ENCODE data around the gene SHISA9. TPM values are rescaled to one million over a fixed set of nuclear protein-coding genes. Genes with fewer than 3 reads are reported as not detected.

Gene SHISA9
- polyA plus RNA-seq, 1 of the 3 experiments (the other 2 are of a cell fraction) = 0.02 TPM

- Histone ChIP-seq H3F3A (replicated peaks; ENCODE audit: insufficient read depth) (no peaks in the 10 kb centered on the region), H3K4me2 (no peak overlapping the region), H3K27me3 (ENCODE audit: insufficient read depth) (no peaks in the 10 kb centered on the region), H4K20me1 (ENCODE audit: insufficient read depth) (no peaks in the 10 kb centered on the region), H3K9me2 (no peaks in the 10 kb centered on the region), H3K9ac (no peak overlapping the region), H2AFZ (ENCODE audit: low read depth) (no peak overlapping the region), H3K4me3 (ENCODE audit: low read depth in 2 of 2, low read length in 1 of 2) (no peak overlapping the region), H3K36me3 (replicated peaks in 1 of 2; ENCODE audit: control insufficient read depth in 1 of 2, insufficient read depth in 2 of 2, low read length in 1 of 2) (no peaks in the 10 kb centered on the region), H3K9me3 (no peaks in the 10 kb centered on the region; the same call in 1 of the 2 replicates), H3K79me2 (ENCODE audit: insufficient read depth) (no peaks in the 10 kb centered on the region), H3K4me1 (ENCODE audit: control insufficient read depth in 1 of 2, insufficient read depth in 2 of 2, low read depth in 1 of 2, low read length in 1 of 2) (no peaks in the 10 kb centered on the region), H3K27ac (ENCODE audit: low read depth in 2 of 2, low read length in 1 of 2) (no peak overlapping the region)
- WGBS (ENCODE audit: low lambda C conversion rate) = 7% methylated on average over 2 of the region's 2 CpGs
- no peak for TF ChIP-seq REST (IDR thresholded peaks at IDR 0.05; ENCODE audit: low read depth, low read length)
- no peak for TF ChIP-seq RCOR1 (IDR thresholded peaks at IDR 0.05; ENCODE audit: low read length)
- no peak for TF ChIP-seq RFX5 (IDR thresholded peaks at IDR 0.05; ENCODE audit: low read length)
- POLR2A ChIA-PET = no interaction called here
- no peak for DNase-seq
- CTCF ChIA-PET = no interaction called here
These were observed 225.7 kb downstream of the SHISA9 start for GRCh38 chr16:13127144-13127543.

- ChIA-PET POLR2A (no interaction called here), CTCF (no interaction called here)
- H3K27me3 ChIP-seq (ENCODE audit: insufficient read depth) = no peaks in the 10 kb centered on the region
- H3F3A ChIP-seq (replicated peaks; ENCODE audit: insufficient read depth) = no peaks in the 10 kb centered on the region
- no peaks in the 10 kb centered on the region; the same call in 1 of the 2 replicates for H3K9me3 ChIP-seq
- H3K4me3 ChIP-seq (ENCODE audit: low read depth in 2 of 2, low read length in 1 of 2) = no peak overlapping the region
- TF ChIP-seq SIN3A (IDR thresholded peaks at IDR 0.05; ENCODE audit: borderline replicate concordance, low read depth, low read length) (no peak), MXI1 (IDR thresholded peaks at IDR 0.05; ENCODE audit: low read depth, low read length) (no peak), EZH2phosphoT487 (IDR thresholded peaks at IDR 0.05; ENCODE audit: borderline replicate concordance, low read depth) (no peak), RAD21 (IDR thresholded peaks at IDR 0.05; ENCODE audit: low read length) (no peak), TEAD4 (IDR thresholded peaks at IDR 0.05; ENCODE audit: borderline replicate concordance, insufficient read depth) (no peak), IRF3 (IDR thresholded peaks at IDR 0.05; ENCODE audit: low read depth, low read length) (no peak), CHD2 (IDR thresholded peaks at IDR 0.05; ENCODE audit: low read length, partially characterized antibody) (no peak), USF2 (IDR thresholded peaks at IDR 0.05; ENCODE audit: borderline replicate concordance, low read depth, low read length) (no peak), RXRA (IDR thresholded peaks at IDR 0.05; ENCODE audit: borderline replicate concordance, low read depth) (no peak), FOXM1 (IDR thresholded peaks at IDR 0.05; ENCODE audit: low read depth) (no peak), TAF1 (IDR thresholded peaks at IDR 0.05; ENCODE audit: borderline replicate concordance, low read depth, low read length) (no peak), FOSL2 (IDR thresholded peaks at IDR 0.05; ENCODE audit: borderline replicate concordance, low read depth) (no peak), USF1 (IDR thresholded peaks at IDR 0.05; ENCODE audit: borderline replicate concordance, low read depth) (no peak), MEF2A (IDR thresholded peaks at IDR 0.05; ENCODE audit: borderline replicate concordance, low read depth) (no peak), YY1 (IDR thresholded peaks at IDR 0.05; ENCODE audit: low read depth) (no peak), CTCF (IDR thresholded peaks at IDR 0.05) (no peak)
- H3K9ac ChIP-seq = no peak overlapping the region
- H3K9me2 ChIP-seq = no peaks in the 10 kb centered on the region
- no peak overlapping the region for H3K27ac ChIP-seq (ENCODE audit: low read depth in 2 of 2, low read length in 1 of 2)
- H3K79me2 ChIP-seq (ENCODE audit: insufficient read depth) = no peaks in the 10 kb centered on the region
- no peaks in the 10 kb centered on the region for H4K20me1 ChIP-seq (ENCODE audit: insufficient read depth)
- no peaks in the 10 kb centered on the region for H3K36me3 ChIP-seq (replicated peaks in 1 of 2; ENCODE audit: control insufficient read depth in 1 of 2, insufficient read depth in 2 of 2, low read length in 1 of 2)
- H3K4me2 ChIP-seq = no peak overlapping the region
- WGBS (ENCODE audit: low lambda C conversion rate) = 0% methylated on average over 1 of the region's 1 CpG
- H2AFZ ChIP-seq (ENCODE audit: low read depth) = no peak overlapping the region
- no peak for DNase-seq
- no peaks in the 10 kb centered on the region for H3K4me1 ChIP-seq (ENCODE audit: control insufficient read depth in 1 of 2, insufficient read depth in 2 of 2, low read depth in 1 of 2, low read length in 1 of 2)
These were observed 229.2 kb downstream of the SHISA9 start for GRCh38 chr16:13130586-13130985.

All from SK-N-SH (cell line).